ENCODE results near the gene MMP14.

- peak; percentile 73 to 82 for TF ChIP-seq CTCF (IDR thresholded peaks at IDR 0.05)
- TF ChIP-seq EP300 (IDR thresholded peaks at IDR 0.05) = no peak
- TF ChIP-seq POLR2AphosphoS5 (IDR thresholded peaks at IDR 0.05) = no peak
These were observed 13.8 kb upstream of the MMP14 start for GRCh38 chr14:22822571-22823098.

Data from suprapubic skin (tissue), 4 donors.